IPS-18a (cell line): Measurements from ENCODE around the gene CENPT.
A peak's percentile ranks its signal among the peaks of the same experiment; 100 is the strongest.

ENCODE experiments used
- H3K27ac ChIP-seq: one replicate; pipeline ENCODE4 v1.5.1; 2013; ENCODE audit warnings: low read length
- H3K27me3 ChIP-seq: one replicate; pipeline ENCODE4 v1.6.1; 2013; ENCODE audit warnings: mild to moderate bottlenecking, low read length; ENCODE audit not compliant: control insufficient read depth, insufficient read depth
- H3K36me3 ChIP-seq: one replicate; pipeline ENCODE4 v1.6.1; 2013; ENCODE audit warnings: low read depth, low read length; ENCODE audit not compliant: control insufficient read depth
- H3K4me1 ChIP-seq: one replicate; pipeline ENCODE4 v1.6.1; 2013; ENCODE audit warnings: low read depth, low read length; ENCODE audit not compliant: control insufficient read depth
- H3K4me3 ChIP-seq: one replicate; pipeline ENCODE4 v1.5.1; 2013; ENCODE audit warnings: low read length
- H3K9ac ChIP-seq: one replicate; pipeline ENCODE4 v1.6.1; 2013; ENCODE audit warnings: mild to moderate bottlenecking, low read length, moderate library complexity
- H3K9me3 ChIP-seq: one replicate; pipeline ENCODE4 v1.6.1; 2013; ENCODE audit warnings: low read depth, low read length; ENCODE audit not compliant: control insufficient read depth

Gene CENPT

GRCh38 chr16:67822511-67822910 is 25.0 kb downstream of the CENPT start:
- H3K36me3 ChIP-seq = peaks cover 12% of the 10 kb centered on the region
- H3K4me3 ChIP-seq = no peak overlapping the region
- no peaks in the 10 kb centered on the region for H3K4me1 ChIP-seq
- no peak overlapping the region for H3K9ac ChIP-seq
- H3K27me3 ChIP-seq = no peaks in the 10 kb centered on the region
- H3K9me3 ChIP-seq = no peaks in the 10 kb centered on the region
- no peak overlapping the region for H3K27ac ChIP-seq

DNA sequence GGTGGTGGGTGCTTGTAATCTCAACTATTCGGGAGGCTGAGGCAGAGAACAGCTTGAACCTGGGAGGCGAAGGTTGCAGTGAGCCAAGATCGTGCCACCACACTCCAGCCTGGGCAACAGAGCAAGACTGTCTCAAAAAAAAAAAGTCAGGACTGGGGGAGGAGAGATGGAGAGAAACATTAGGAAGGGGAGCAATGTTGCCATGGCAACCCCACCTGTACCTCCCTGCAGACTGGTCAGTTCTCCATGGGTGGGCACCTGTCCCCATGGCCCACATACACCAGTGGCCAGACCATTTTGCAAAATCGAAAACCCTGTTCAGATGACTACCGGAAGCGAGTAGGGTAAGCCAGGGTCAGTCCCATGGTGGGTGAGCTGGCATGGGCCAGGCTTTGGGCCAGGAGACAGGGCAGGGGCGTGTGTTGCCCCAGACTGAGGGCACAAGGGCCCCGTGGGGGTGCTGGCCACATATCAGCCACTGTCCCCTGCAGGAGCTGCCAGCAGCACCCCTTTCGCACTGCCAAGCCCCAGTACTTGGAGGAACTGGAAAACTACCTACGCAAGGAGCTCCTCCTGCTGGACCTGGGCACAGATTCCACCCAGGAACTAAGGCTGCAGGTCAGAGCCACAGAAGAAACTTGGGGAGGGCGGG is 26.8 kb downstream of the CENPT start:
- Histone ChIP-seq H3K9ac (no peak overlapping the region), H3K27me3 (no peaks in the 10 kb centered on the region), H3K4me1 (no peaks in the 10 kb centered on the region), H3K4me3 (no peak overlapping the region), H3K9me3 (no peaks in the 10 kb centered on the region), H3K27ac (no peak overlapping the region), H3K36me3 (no peaks in the 10 kb centered on the region)

DNA sequence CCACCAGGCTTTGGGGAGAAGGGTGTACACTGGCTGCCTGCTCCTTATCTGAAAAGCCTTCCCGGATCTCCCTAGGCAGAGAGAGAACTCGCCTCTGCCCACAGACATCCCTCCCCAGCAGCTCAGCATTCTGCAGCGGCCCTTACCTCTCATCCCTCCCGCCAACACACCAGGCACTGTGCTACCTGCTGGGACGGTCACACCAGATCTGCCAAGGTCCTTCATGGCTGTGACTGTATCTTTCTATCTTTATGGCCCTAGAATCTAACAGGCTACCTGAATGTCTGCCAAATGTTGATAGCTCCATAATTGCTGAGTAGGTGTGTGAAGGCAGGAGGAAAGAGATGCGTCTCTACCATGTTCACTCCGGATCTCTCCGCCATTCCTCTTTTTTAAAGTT is 32.9 kb downstream of the CENPT start:
- no peaks in the 10 kb centered on the region for H3K36me3 ChIP-seq
- H3K4me3 ChIP-seq = no peak overlapping the region
- H3K9me3 ChIP-seq = no peaks in the 10 kb centered on the region
- H3K4me1 ChIP-seq = no peaks in the 10 kb centered on the region
- no peaks in the 10 kb centered on the region for H3K27me3 ChIP-seq
- no peak overlapping the region for H3K27ac ChIP-seq
- no peak overlapping the region for H3K9ac ChIP-seq

DNA sequence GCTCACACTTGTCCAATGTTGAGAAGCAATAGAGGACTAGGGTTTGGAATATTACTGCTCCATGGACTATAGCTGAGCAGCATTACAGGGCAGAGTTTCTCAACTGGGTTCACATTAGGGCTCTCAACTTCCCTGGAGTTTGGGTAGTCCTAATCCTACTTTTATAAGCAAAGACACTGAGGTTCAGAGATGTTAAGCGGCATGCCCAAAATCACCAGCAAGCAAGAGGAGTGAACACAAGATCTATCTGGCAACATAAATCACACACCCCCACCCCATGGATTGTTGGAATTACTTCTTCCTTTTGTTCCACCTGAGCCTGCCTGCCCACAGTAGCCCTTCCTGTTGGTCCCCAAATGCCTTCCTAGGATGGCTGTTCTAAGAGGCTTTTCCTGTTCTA is 35.6 kb downstream of the CENPT start:
- Histone ChIP-seq H3K4me1 (no peaks in the 10 kb centered on the region), H3K9me3 (no peaks in the 10 kb centered on the region), H3K27ac (no peak overlapping the region), H3K36me3 (no peaks in the 10 kb centered on the region), H3K4me3 (no peak overlapping the region), H3K27me3 (no peaks in the 10 kb centered on the region), H3K9ac (no peak overlapping the region)

- Histone ChIP-seq H3K9me3 (no peaks in the 10 kb centered on the region), H3K27ac (peak overlapping the region; percentile 5), H3K27me3 (no peaks in the 10 kb centered on the region), H3K9ac (peak overlapping the region; percentile 69), H3K4me3 (peak overlapping the region; percentile 97), H3K4me1 (no peaks in the 10 kb centered on the region), H3K36me3 (peaks cover 4% of the 10 kb centered on the region)
Observed at GRCh38 chr16:67807148-67807682, 40.3 kb downstream of the CENPT start.

DNA sequence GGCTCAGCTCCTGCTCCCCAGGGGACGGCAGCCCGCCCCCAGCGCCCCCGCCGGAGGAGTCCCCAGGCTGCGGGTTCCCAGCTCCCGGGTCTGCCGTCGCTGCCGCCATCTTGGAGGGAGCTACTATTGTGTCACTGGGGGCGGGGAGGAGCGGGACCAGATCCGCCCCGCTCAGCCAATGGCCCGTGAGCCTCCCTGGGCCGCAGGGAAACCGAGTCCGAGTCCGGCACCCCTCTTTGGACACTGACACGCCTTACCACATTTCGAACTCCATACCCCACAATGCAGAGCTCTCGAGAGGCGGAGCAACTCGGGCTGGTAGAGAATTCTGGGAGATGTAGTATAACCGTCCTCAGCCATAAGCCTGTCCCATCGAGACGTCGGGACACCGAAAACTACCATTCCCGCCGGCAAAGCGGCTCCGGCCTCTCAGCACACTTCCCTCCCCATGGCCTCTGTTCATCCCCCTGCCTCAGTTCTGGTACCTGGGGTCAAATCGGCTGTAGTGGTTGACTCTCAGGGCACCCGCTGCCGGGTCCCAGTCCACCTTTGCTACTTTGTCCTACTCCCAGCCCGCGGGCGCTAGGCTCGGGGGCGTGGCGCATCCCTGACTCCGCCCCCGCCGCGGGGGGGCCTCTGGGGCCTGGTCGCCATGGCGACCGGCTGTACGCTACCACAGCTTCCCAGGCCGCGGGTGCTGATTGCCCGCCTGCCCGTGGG is 40.9 kb downstream of the CENPT start, which contains the start of the genes RANBP10 and TSNAXIP1:
Gene RANBP10 (minus strand): TSS at position 133 of the 720 bp plus-strand sequence. CDS start 24 bp downstream, at position 109.
Gene TSNAXIP1 (plus strand): TSS at position 462 of the 720 bp plus-strand sequence. CDS start 261 bp downstream, outside the sequence.
- no peaks in the 10 kb centered on the region for H3K4me1 ChIP-seq
- H3K27me3 ChIP-seq = no peaks in the 10 kb centered on the region
- peak within 1 kb of the TSS; percentile 97 for H3K4me3 ChIP-seq
- H3K27ac ChIP-seq = peak within 1 kb of the TSS; percentile 64
- H3K9me3 ChIP-seq = no peaks in the 10 kb centered on the region
- peaks cover 4% of the 10 kb centered on the region for H3K36me3 ChIP-seq
- peak within 1 kb of the TSS; percentile 92 for H3K9ac ChIP-seq

DNA sequence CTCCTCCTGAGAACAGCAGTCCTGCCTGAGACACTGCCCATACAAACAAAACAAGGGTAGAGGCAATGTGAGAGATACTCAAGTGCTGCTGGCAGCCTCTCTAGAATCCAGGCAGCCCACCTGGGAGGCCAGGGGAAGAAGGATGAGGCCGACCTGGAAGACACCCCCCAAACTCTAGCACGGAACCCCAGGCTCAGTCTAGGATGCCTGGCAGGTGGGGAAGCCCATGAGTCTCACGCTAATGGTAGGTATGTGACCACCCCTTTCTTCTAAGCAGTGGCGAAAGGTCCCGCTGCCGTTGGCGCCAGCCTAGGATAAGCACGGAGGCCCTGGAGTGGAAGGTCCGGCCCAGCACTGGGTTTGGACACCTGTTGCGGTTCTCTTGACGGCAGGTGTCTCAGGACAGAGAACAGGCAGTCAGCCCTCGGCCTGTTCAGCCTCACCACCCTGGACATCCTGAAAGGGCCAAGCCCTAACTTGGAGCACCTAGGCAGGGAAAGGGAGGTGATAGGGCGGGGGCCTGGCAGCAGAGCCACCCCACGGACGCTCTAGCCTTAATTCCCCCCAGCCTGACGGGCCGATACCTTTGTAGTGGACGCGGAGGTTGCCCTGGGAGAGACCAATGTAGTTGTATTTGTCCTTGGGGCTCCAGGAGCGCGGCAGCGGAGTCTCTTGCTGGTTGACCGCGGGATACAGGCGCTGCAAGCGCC is 41.6 kb downstream of the CENPT start:
- Histone ChIP-seq H3K9me3 (no peaks in the 10 kb centered on the region), H3K36me3 (peaks cover 9% of the 10 kb centered on the region), H3K4me3 (peak overlapping the region; percentile 97), H3K4me1 (no peaks in the 10 kb centered on the region), H3K27ac (peak overlapping the region; percentile 64), H3K9ac (peak overlapping the region; percentile 92), H3K27me3 (no peaks in the 10 kb centered on the region)

- Histone ChIP-seq H3K36me3 (peaks cover 11% of the 10 kb centered on the region), H3K27ac (no peak overlapping the region), H3K4me3 (peak overlapping the region; percentile 97), H3K27me3 (no peaks in the 10 kb centered on the region), H3K9me3 (no peaks in the 10 kb centered on the region), H3K4me1 (no peaks in the 10 kb centered on the region), H3K9ac (no peak overlapping the region)
Observed at GRCh38 chr16:67804853-67805542, 42.5 kb downstream of the CENPT start.

- Histone ChIP-seq H3K9ac (no peak overlapping the region), H3K36me3 (peaks cover 11% of the 10 kb centered on the region), H3K27me3 (no peaks in the 10 kb centered on the region), H3K4me1 (no peaks in the 10 kb centered on the region), H3K27ac (no peak overlapping the region), H3K9me3 (no peaks in the 10 kb centered on the region), H3K4me3 (no peak overlapping the region)
Observed at GRCh38 chr16:67803894-67804293, 43.6 kb downstream of the CENPT start.

DNA sequence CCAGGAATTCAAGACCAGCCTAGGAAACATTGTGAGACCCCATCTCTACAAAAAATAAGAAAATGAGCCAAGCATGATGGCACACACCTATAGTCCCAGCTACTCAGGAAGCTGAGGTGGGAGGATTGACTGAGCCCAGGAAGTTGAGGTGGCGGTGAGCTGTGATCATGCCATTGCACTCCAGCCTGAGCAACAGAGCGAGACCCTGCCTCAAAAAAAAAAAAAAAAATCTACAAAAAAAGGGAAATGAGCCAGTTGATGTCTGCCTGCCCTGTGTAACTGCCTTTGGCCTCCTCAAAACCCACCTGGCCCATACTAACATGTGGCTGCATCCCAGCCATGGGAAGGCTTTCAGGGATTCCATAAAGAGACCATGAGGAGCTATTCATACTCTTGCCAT is 45.6 kb downstream of the CENPT start:
- Histone ChIP-seq H3K27me3 (no peaks in the 10 kb centered on the region), H3K9me3 (no peaks in the 10 kb centered on the region), H3K4me3 (no peak overlapping the region), H3K27ac (no peak overlapping the region), H3K4me1 (no peaks in the 10 kb centered on the region), H3K9ac (no peak overlapping the region), H3K36me3 (peaks cover 11% of the 10 kb centered on the region)

DNA sequence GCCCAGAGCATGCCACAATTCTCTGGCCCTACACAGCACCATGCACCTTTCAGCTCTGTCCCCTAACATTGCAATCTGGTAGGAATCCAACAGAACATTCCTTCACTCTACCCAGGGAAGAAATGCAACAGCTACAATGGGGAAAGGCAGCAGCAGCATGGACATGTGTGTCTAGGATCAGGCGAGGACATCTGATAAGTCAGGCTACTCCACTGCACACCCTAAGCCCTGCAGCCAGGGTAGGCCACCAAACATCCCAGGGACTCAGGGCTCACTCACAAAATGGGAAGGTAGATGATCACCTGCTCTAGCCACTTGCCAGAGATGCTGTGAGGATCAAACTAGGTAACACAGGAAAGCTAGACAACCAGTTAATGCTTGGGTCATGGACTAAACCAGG is 46.3 kb downstream of the CENPT start:
- Histone ChIP-seq H3K36me3 (peaks cover 11% of the 10 kb centered on the region), H3K9me3 (no peaks in the 10 kb centered on the region), H3K4me3 (no peak overlapping the region), H3K27ac (no peak overlapping the region), H3K9ac (no peak overlapping the region), H3K27me3 (no peaks in the 10 kb centered on the region), H3K4me1 (no peaks in the 10 kb centered on the region)
